Measurements from ENCODE around the gene PPRC1.
"Not testable (repeated sequence)": the region's sequence is repeated elsewhere in the genome, so short reads cannot be mapped to it uniquely, and the experiment has no call there.

PPRC1 gene

DNA sequence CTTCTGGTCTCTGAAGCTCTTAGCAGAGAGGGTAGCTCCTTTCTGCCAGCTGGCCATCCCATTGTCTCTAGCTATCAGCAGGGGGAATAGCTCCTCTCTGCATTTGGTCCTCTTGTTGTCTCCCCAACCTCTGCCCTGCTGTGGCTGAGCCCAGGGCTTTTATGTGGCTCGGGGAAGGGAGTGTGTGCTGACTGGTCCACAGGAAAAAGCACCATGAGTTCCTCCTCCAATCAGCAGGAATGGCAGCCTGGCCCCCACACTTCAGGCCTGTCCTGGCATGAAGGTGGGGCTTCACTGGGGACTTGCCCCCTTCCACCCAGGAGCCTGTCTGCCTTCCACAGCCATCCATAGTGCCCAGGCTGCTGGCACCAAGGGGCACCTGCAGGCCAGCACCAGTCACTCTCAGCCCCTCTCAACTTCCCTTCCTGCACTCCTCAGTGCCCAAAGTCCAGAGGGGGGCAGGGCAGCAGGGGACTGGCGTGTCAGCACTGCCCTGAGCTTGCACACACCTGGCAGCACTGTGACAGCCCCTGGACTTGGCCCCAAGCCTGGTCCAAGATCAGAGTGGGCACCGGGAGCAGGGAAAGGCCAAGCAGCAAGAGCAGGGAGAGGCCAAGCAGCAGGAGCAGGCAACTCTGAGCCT lies 55.6 kb downstream of the PPRC1 start:
- no peak for DNase-seq

- DNase-seq = not testable (repeated sequence)
Measured at GRCh38 chr10:102188941-102189898, 56.4 kb downstream of the PPRC1 start.

GRCh38 chr10:102191956-102192355 lies 59.1 kb downstream of the PPRC1 start:
- no peak for DNase-seq

GRCh38 chr10:102195296-102195870 lies 62.5 kb downstream of the PPRC1 start:
- no peak for DNase-seq

DNA sequence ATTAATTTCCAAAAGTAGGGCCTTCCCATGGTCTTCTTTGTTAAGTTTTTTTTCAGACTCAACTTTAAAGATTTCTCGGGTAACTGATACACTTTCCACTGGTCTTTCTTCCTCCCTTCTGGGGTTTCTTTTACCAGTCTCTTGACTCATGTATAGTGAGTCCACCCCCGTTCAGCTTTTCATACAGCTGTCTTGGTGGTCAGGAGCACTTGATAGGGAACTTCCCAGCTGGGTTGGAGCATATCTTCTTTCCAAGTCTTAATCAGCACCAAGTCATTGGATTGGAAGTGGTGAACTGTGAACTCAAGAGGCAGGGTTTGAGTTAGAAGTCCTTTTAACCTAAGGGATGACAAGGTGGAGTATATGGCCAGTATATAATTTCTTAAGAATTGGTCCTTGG lies 64.1 kb downstream of the PPRC1 start:
- DNase-seq = no peak

- DNase-seq = no peak
Measured at GRCh38 chr10:102198027-102198426, 65.2 kb downstream of the PPRC1 start.
